HG03066 (cell line): ENCODE results near the gene ZBTB4.
"Not testable (repeated sequence)": the region's sequence is repeated elsewhere in the genome, so short reads cannot be mapped to it uniquely, and the experiment has no call there.

Source experiments
- ATAC-seq: cut with Tn5 transposase; IDR thresholded peaks from one replicate; pipeline ENCODE4 v1.9.1; 2021; ENCODE audit warnings: low read depth; ENCODE audit not compliant: unreplicated experiment

Gene ZBTB4

GRCh38 chr17:7475764-7476422 is 3.5 kb downstream of the ZBTB4 start:
- no peak for ATAC-seq

GRCh38 chr17:7474767-7475166 is 4.7 kb downstream of the ZBTB4 start:
- not testable (repeated sequence) for ATAC-seq

- no peak for ATAC-seq
These were observed 7.7 kb downstream of the ZBTB4 start for GRCh38 chr17:7471729-7472128.

DNA sequence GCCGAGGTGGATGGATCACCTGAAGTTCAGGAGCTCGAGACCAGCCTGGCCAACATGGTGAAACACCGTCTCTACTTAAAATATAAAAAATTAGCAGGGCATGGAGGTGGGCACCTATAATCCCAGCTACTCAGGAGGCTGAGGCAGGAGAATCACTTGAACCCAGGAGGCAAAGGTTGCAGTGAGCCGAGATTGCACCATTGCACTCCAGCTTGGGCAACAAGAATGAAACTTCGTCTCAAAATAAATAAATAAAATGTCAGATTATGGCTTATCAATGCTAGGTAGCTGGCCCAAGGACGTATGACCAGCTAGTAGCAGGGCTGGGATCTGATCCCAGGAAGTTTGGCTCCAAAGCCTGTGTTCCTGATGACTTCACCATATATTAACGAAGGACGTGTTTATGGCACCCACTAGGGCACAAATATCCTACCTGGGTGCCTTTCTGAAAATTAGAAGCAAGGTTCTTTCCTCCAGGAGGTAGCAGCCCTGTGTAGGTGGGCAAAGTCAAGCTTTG is 8.9 kb downstream of the ZBTB4 start:
- ATAC-seq = not testable (repeated sequence)

- not testable (repeated sequence) for ATAC-seq
These were observed 9.6 kb downstream of the ZBTB4 start for GRCh38 chr17:7469843-7470242.

GRCh38 chr17:7468804-7469389 is 10.5 kb downstream of the ZBTB4 start:
- no peak for ATAC-seq

DNA sequence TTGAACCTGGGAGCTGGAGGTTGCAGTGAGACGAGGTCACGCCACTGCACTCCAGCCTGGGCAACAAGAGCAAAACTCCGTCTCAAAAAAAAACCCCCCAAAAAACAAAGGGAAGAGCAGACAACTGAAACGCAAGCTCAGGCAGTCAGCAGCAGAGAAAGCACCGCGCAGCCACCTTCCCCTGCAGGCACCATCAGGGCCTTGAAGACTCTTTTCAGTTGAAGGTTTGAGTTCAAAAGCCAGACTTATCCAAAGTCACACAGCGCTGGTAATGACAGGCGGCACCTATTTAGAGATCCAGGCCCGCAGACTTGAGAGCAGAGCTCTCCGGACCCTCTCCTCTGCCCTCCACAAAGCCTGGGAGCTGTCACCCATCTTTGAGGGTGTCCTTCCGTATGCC is 11.1 kb downstream of the ZBTB4 start:
- ATAC-seq = no peak

GRCh38 chr17:7467498-7467897 is 11.9 kb downstream of the ZBTB4 start:
- ATAC-seq = no peak

- ATAC-seq = no peak
These were observed 12.6 kb downstream of the ZBTB4 start for GRCh38 chr17:7466639-7467341.

DNA sequence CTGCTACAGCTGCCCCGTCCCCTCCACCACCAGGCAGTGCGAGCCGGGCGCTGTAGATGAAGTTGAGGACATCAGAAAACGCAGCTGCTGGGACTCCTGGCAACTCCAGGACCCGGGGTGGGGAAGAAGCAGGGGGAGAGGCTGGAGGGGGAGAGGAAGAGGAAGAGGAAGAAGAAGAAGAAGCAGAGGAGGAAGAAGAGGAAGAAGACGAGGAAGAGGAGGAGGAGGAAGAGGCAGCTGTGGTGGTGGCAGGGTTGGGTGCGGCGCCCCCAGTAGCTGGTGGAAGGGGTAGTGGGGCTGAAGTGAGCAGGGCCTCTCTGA is 13.2 kb downstream of the ZBTB4 start:
- ATAC-seq = no peak

GRCh38 chr17:7465597-7466275 is 13.7 kb downstream of the ZBTB4 start:
- no peak for ATAC-seq

GRCh38 chr17:7464081-7464480 is 15.3 kb downstream of the ZBTB4 start:
- ATAC-seq = no peak

GRCh38 chr17:7463372-7463846 is 16.0 kb downstream of the ZBTB4 start:
- no peak for ATAC-seq

- no peak for ATAC-seq
These were observed 16.7 kb downstream of the ZBTB4 start for GRCh38 chr17:7462474-7463371.

DNA sequence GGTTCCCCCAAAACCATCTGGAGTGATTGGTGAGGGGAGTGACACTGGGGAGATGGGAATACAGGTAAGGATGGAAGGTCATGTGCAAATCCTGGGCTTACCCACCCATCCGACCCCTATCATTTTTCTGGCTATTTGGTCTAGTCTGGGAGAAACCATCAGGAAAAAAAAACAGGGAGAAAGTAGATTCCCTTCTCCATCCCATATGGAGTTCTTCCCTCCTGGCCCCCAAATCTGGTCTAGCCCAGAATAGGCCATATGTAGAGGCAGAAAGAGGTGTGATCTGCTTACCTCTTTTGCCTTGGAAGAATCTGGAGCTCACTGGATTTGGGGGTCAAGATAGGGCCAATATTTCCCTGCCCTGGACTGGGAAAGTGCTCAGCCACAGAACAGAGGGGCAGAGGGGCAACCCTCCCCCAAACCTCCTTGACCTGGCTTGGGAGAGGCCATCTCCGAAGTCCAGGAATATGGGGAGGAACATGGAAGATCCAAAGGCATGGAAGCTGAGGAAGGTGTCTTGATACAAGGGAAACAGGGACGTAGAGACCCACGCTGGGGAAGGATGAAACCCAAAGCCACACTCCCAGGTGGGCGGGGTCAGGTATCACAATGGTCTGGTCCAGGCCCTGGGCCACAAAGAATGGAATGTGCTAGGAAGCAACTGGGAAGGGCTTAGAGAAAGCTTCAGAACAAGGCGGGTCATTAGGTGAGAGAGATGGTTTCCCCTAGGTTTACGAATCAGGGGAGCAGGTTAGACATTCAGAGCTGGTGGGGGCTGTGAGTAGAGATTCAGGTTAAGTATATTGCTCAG is 18.4 kb downstream of the ZBTB4 start:
- ATAC-seq = no peak

DNA sequence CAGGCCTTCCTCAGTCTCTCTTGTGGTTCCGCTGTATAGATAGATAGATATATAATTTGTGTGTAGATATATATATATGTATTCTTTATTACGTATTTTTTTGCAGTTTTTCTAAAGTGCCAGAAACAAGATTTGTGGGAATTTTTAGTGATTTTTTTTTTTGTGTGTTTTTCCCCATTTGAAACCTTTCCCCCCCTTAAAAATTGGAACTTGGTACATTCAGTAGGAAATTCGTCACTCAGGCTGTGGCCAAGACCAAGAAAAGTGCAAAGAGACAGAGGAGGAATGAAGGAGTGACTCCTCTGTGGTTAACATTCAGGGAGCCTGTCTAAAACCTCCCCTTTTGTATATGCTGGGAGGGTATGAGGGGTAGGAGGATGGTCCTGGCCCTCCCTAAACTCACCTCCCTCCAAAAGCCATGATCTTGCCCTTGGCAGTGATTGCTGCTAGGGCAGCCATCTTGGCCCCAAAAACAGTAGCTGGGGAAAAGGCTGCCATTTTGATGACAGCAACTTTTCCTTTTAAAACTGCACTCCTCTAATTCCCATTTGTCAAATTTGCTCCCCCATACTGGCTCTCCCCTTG is 19.4 kb downstream of the ZBTB4 start:
- no peak for ATAC-seq

- no peak for ATAC-seq
These were observed 31.0 kb downstream of the ZBTB4 start for GRCh38 chr17:7448461-7448860.

- no peak for ATAC-seq
These were observed 33.8 kb downstream of the ZBTB4 start for GRCh38 chr17:7445619-7445968.
